GM21528 (cell line): ENCODE measurements around the gene OR2AT4.
"Not testable (repeated sequence)": the region's sequence is repeated elsewhere in the genome, so short reads cannot be mapped to it uniquely, and the experiment has no call there.

Experiments used
- ATAC-seq: cut with Tn5 transposase; IDR thresholded peaks from one replicate; pipeline ENCODE4 v1.9.1; 2021; ENCODE audit warnings: mild to moderate bottlenecking, moderate library complexity; ENCODE audit not compliant: unreplicated experiment, low FRiP score

Gene OR2AT4

GRCh38 chr11:75069473-75069872 is 27.2 kb downstream of the OR2AT4 start:
- ATAC-seq, result no peak

- no peak for ATAC-seq
These were observed 27.7 kb downstream of the OR2AT4 start for GRCh38 chr11:75068993-75069392.

- no peak for ATAC-seq
These were observed 28.1 kb downstream of the OR2AT4 start for GRCh38 chr11:75068559-75068958.

- no peak for ATAC-seq
These were observed 30.6 kb downstream of the OR2AT4 start for GRCh38 chr11:75066061-75066460.

- ATAC-seq, result no peak
These were observed 32.8 kb downstream of the OR2AT4 start for GRCh38 chr11:75063741-75064314.

- no peak for ATAC-seq
These were observed 37.4 kb downstream of the OR2AT4 start for GRCh38 chr11:75059299-75059698.

GRCh38 chr11:75056814-75057213 is 39.9 kb downstream of the OR2AT4 start:
- no peak for ATAC-seq

GRCh38 chr11:75055511-75055910 is 41.2 kb downstream of the OR2AT4 start:
- no peak for ATAC-seq

- ATAC-seq, result no peak
These were observed 44.2 kb downstream of the OR2AT4 start for GRCh38 chr11:75052457-75052856.

- no peak for ATAC-seq
These were observed 45.6 kb downstream of the OR2AT4 start for GRCh38 chr11:75051043-75051442.

- ATAC-seq, result no peak
These were observed 46.2 kb downstream of the OR2AT4 start for GRCh38 chr11:75050516-75050915.

GRCh38 chr11:75049501-75050266 is 47.0 kb downstream of the OR2AT4 start:
- not testable (repeated sequence) for ATAC-seq

GRCh38 chr11:75047191-75047590 is 49.5 kb downstream of the OR2AT4 start:
- no peak for ATAC-seq

GRCh38 chr11:75046668-75047067 is 50.0 kb downstream of the OR2AT4 start:
- not testable (repeated sequence) for ATAC-seq

GRCh38 chr11:75044381-75045170 is 52.1 kb downstream of the OR2AT4 start:
- ATAC-seq, result not testable (repeated sequence)

GRCh38 chr11:75041821-75042220 is 54.9 kb downstream of the OR2AT4 start:
- ATAC-seq, result not testable (repeated sequence)

- no peak for ATAC-seq
These were observed 55.4 kb downstream of the OR2AT4 start for GRCh38 chr11:75041263-75041662.

- no peak for ATAC-seq
These were observed 56.4 kb downstream of the OR2AT4 start for GRCh38 chr11:75040167-75040770.

- no peak for ATAC-seq
These were observed 60.6 kb downstream of the OR2AT4 start for GRCh38 chr11:75035911-75036565.

GRCh38 chr11:75035256-75035655 is 61.4 kb downstream of the OR2AT4 start:
- ATAC-seq, result no peak
